ENCODE data around the gene TRIM50. TPM values are rescaled to one million over a fixed set of nuclear protein-coding genes. Genes with fewer than 3 reads are reported as not detected.
"Not testable (repeated sequence)": the region's sequence is repeated elsewhere in the genome, so short reads cannot be mapped to it uniquely, and the experiment has no call there.

The TRIM50 gene
- total RNA-seq, 2 experiments from 2014 or later, result not detected

GRCh38 chr7:73366990-73367389 lies 39.1 kb upstream of the TRIM50 start:
- Mint-ChIP-seq H3K27me3 (no peaks in the 10 kb centered on the region), H3K27ac (no peak overlapping the region), H3K9me3 (no peaks in the 10 kb centered on the region), H3K4me3 (no peak overlapping the region), H3K36me3 (ENCODE audit: low read depth) (no peaks in the 10 kb centered on the region), H3K4me1 (ENCODE audit: low read depth) (peaks cover 4% of the 10 kb centered on the region)
- ChIA-PET CTCF (no interaction called here), POLR2A (no interaction called here)
- intact Hi-C loops (cut with micrococcal nuclease), result no loop called here
- DNase-seq (no peak), ATAC-seq (no peak)
- no peak for TF ChIP-seq CTCF (IDR thresholded peaks at IDR 0.05)

- peaks cover 4% of the 10 kb centered on the region for H3K4me1 Mint-ChIP-seq (ENCODE audit: low read depth)
- ATAC-seq, result no peak
- H3K36me3 Mint-ChIP-seq (ENCODE audit: low read depth), result no peaks in the 10 kb centered on the region
- no peaks in the 10 kb centered on the region for H3K27me3 Mint-ChIP-seq
- ChIA-PET CTCF (no interaction called here), POLR2A (no interaction called here)
- H3K9me3 Mint-ChIP-seq, result no peaks in the 10 kb centered on the region
- no peak for TF ChIP-seq CTCF (IDR thresholded peaks at IDR 0.05)
- no peak for DNase-seq
- no peak overlapping the region for H3K27ac Mint-ChIP-seq
- H3K4me3 Mint-ChIP-seq, result no peak overlapping the region
- intact Hi-C loops (cut with micrococcal nuclease), result no loop called here
These were observed 38.2 kb upstream of the TRIM50 start for GRCh38 chr7:73366127-73366526.

GRCh38 chr7:73364006-73364728 lies 36.3 kb upstream of the TRIM50 start:
- peaks cover 4% of the 10 kb centered on the region for H3K4me1 Mint-ChIP-seq (ENCODE audit: low read depth)
- CTCF ChIA-PET, result no interaction called here

GRCh38 chr7:73363225-73364005 lies 35.5 kb upstream of the TRIM50 start:
- ATAC-seq, result no peak
- intact Hi-C loops (cut with micrococcal nuclease), result no loop called here
- H3K27ac Mint-ChIP-seq, result no peak overlapping the region
- no peaks in the 10 kb centered on the region for H3K27me3 Mint-ChIP-seq
- no peaks in the 10 kb centered on the region for H3K9me3 Mint-ChIP-seq
- ChIA-PET POLR2A (no interaction called here), CTCF (no interaction called here)
- H3K4me3 Mint-ChIP-seq, result no peak overlapping the region
- H3K36me3 Mint-ChIP-seq (ENCODE audit: low read depth), result no peaks in the 10 kb centered on the region
- no peak for DNase-seq
- no peak for TF ChIP-seq CTCF (IDR thresholded peaks at IDR 0.05)
- H3K4me1 Mint-ChIP-seq (ENCODE audit: low read depth), result peaks cover 4% of the 10 kb centered on the region

More at GRCh38 chr7:73364006-73364728, 36.3 kb upstream of the TRIM50 start:
- intact Hi-C loops (cut with micrococcal nuclease), result no loop called here
- H3K27ac Mint-ChIP-seq, result no peak overlapping the region
- ATAC-seq (no peak), DNase-seq (no peak)
- H3K36me3 Mint-ChIP-seq (ENCODE audit: low read depth), result no peaks in the 10 kb centered on the region
- H3K9me3 Mint-ChIP-seq, result no peaks in the 10 kb centered on the region
- POLR2A ChIA-PET, result no interaction called here
- TF ChIP-seq CTCF (IDR thresholded peaks at IDR 0.05), result no peak
- no peaks in the 10 kb centered on the region for H3K27me3 Mint-ChIP-seq
- no peak overlapping the region for H3K4me3 Mint-ChIP-seq

GRCh38 chr7:73360590-73360989 lies 32.7 kb upstream of the TRIM50 start:
- H3K27me3 Mint-ChIP-seq; POLR2A ChIA-PET; H3K36me3 Mint-ChIP-seq (ENCODE audit: low read depth); DNase-seq; intact Hi-C loops (cut with micrococcal nuclease); H3K9me3 Mint-ChIP-seq; ATAC-seq; CTCF ChIA-PET; H3K27ac Mint-ChIP-seq; H3K4me3 Mint-ChIP-seq; H3K4me1 Mint-ChIP-seq (ENCODE audit: low read depth): not testable (repeated sequence)

Measured in activated CD8-positive, alpha-beta T cell treated with anti-CD3 and anti-CD28 coated beads for 36 hours (primary cell).